Activated naive CD8-positive, alpha-beta T cell (primary cell): Measurements from ENCODE around the gene BCL11A.

Experiments
- H3K27ac Mint-ChIP-seq: one replicate; pipeline ENCODE4 v1.8.0; 2021; ENCODE audit warnings: mixed read lengths
- H3K27me3 Mint-ChIP-seq: one replicate; pipeline ENCODE4 v1.8.0; 2021; ENCODE audit warnings: mixed read lengths
- H3K36me3 Mint-ChIP-seq: one replicate; pipeline ENCODE4 v1.8.0; 2021; ENCODE audit warnings: mixed read lengths
- H3K4me1 Mint-ChIP-seq: one replicate; pipeline ENCODE4 v1.8.0; 2021; ENCODE audit warnings: low read depth, mixed read lengths
- H3K4me3 Mint-ChIP-seq: one replicate; pipeline ENCODE4 v1.8.0; 2021; ENCODE audit warnings: mild to moderate bottlenecking, mixed read lengths
- H3K9me3 Mint-ChIP-seq: one replicate; pipeline ENCODE4 v1.8.0; 2021; ENCODE audit warnings: low read depth, mixed read lengths

BCL11A gene

DNA sequence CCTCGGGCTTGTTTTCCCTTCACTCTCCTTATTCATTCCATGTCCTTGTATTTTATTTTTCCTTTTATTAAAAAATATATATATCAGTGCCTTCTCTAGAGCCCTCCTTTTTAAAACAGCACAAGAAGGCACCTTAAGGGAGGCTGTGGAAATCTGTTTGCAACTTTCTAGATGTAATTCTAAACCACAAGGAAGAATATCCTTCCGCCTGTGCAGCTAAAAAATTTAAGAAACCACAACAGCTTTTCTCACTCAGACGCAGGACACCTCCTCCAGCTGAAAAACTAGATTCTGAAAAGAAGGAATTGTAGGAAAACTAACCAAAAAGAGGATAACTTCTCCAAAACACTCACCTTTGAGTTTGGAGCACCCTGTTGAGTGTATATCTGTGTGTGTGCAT lies 142.2 kb downstream of the BCL11A start:
- Mint-ChIP-seq H3K4me1 (no peaks in the 10 kb centered on the region), H3K27ac (no peak overlapping the region), H3K4me3 (no peak overlapping the region), H3K27me3 (peaks cover 7% of the 10 kb centered on the region), H3K36me3 (no peaks in the 10 kb centered on the region), H3K9me3 (peaks cover 4% of the 10 kb centered on the region)

GRCh38 chr2:60410456-60411146 lies 142.9 kb downstream of the BCL11A start:
- Mint-ChIP-seq H3K36me3 (no peaks in the 10 kb centered on the region), H3K4me1 (no peaks in the 10 kb centered on the region), H3K27ac (no peak overlapping the region), H3K27me3 (peaks cover 7% of the 10 kb centered on the region), H3K4me3 (no peak overlapping the region), H3K9me3 (peaks cover 4% of the 10 kb centered on the region)

- peaks cover 7% of the 10 kb centered on the region for H3K27me3 Mint-ChIP-seq
- no peak overlapping the region for H3K4me3 Mint-ChIP-seq
- H3K4me1 Mint-ChIP-seq, result no peaks in the 10 kb centered on the region
- no peak overlapping the region for H3K27ac Mint-ChIP-seq
- H3K36me3 Mint-ChIP-seq, result no peaks in the 10 kb centered on the region
- H3K9me3 Mint-ChIP-seq, result peaks cover 4% of the 10 kb centered on the region
These were observed 144.0 kb downstream of the BCL11A start for GRCh38 chr2:60409531-60409871.

DNA sequence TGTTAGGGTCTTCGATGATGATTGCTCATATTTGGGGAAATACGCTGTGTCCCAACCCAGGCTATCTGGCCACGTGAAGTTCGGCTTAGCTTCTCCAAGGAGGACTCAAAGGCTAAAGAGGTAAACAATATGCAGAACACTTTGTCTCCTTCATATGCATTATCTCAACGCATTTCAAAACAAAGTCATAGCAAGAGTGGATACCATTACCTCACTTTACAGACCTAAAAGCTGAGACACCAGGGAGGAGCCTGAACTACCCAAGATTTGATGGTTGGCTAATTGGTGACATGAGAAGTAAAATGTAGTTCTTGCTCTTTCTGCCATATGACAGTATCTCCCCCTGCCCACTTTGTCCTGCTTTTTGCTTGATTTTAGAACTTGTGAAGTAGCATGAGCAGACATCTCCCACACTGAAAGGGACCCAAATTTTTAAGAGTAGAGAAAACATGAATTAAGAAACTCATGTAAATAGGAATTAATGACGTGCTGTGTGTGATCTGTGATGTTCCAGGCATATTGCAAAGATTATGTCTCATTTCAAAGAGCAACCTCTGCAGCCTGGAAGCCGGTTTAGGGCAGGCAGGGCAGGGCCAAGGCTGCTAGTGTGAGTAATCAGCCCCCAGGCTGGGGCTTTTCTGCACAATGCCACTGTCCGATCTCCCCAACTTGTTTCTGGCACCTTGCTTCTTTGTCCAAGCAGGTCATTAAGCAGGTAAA lies 144.5 kb downstream of the BCL11A start:
- H3K4me1 Mint-ChIP-seq, result no peaks in the 10 kb centered on the region
- H3K27ac Mint-ChIP-seq, result no peak overlapping the region
- H3K27me3 Mint-ChIP-seq, result peaks cover 6% of the 10 kb centered on the region
- no peaks in the 10 kb centered on the region for H3K36me3 Mint-ChIP-seq
- no peak overlapping the region for H3K4me3 Mint-ChIP-seq
- H3K9me3 Mint-ChIP-seq, result no peaks in the 10 kb centered on the region

DNA sequence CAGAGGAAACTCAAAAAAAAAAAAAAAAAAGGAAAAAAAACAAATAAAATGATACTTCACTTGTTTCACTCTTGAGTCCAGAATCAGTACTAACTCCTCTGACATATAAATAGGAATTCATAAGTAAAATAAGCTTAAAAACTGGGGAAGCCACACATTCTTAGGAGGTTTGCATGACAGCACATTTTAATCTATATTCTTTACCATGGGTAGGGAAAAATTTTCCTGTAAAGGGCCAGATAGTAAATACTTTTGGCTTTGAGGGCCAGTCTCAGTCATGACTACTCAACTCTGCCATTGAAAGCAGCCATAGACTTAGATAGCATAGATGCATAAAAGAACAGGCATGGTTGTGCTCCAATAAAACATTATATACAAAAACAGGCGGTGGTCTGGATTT lies 145.2 kb downstream of the BCL11A start:
- no peak overlapping the region for H3K4me3 Mint-ChIP-seq
- H3K27me3 Mint-ChIP-seq, result peaks cover 6% of the 10 kb centered on the region
- H3K4me1 Mint-ChIP-seq, result no peaks in the 10 kb centered on the region
- no peaks in the 10 kb centered on the region for H3K36me3 Mint-ChIP-seq
- no peaks in the 10 kb centered on the region for H3K9me3 Mint-ChIP-seq
- H3K27ac Mint-ChIP-seq, result no peak overlapping the region

GRCh38 chr2:60407398-60407797 lies 146.1 kb downstream of the BCL11A start:
- no peak overlapping the region for H3K27ac Mint-ChIP-seq
- peaks cover 6% of the 10 kb centered on the region for H3K27me3 Mint-ChIP-seq
- no peaks in the 10 kb centered on the region for H3K9me3 Mint-ChIP-seq
- H3K4me1 Mint-ChIP-seq, result no peaks in the 10 kb centered on the region
- H3K4me3 Mint-ChIP-seq, result no peak overlapping the region
- H3K36me3 Mint-ChIP-seq, result no peaks in the 10 kb centered on the region

DNA sequence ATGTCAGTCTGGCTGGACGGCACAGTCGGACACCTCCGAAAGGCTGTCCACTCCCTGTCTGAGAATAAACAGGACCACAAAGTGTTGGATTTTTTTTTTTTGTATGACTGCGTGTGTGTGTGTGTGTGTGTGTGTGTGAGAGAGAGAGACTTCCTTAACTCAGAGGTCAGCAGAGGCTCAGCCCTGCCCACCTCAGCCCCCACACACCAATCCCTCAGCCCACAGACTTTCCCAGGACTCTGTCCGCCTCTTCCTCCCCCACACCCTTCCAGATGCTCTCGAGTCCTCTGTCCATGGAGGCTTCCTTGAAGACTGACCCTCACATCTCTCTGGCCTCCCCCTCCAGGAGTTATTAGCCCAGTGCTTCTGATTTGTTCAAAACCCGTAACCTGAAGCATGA lies 147.3 kb downstream of the BCL11A start:
- no peaks in the 10 kb centered on the region for H3K36me3 Mint-ChIP-seq
- no peaks in the 10 kb centered on the region for H3K9me3 Mint-ChIP-seq
- H3K4me1 Mint-ChIP-seq, result no peaks in the 10 kb centered on the region
- H3K27me3 Mint-ChIP-seq, result peaks cover 6% of the 10 kb centered on the region
- no peak overlapping the region for H3K27ac Mint-ChIP-seq
- no peak overlapping the region for H3K4me3 Mint-ChIP-seq

- no peaks in the 10 kb centered on the region for H3K36me3 Mint-ChIP-seq
These were observed 148.1 kb downstream of the BCL11A start for GRCh38 chr2:60405271-60405919.

More at GRCh38 chr2:60405271-60405919, 148.1 kb downstream of the BCL11A start:
- H3K9me3 Mint-ChIP-seq, result no peaks in the 10 kb centered on the region
- H3K4me1 Mint-ChIP-seq, result peaks cover 3% of the 10 kb centered on the region
- peaks cover 6% of the 10 kb centered on the region for H3K27me3 Mint-ChIP-seq
- no peak overlapping the region for H3K27ac Mint-ChIP-seq
- no peak overlapping the region for H3K4me3 Mint-ChIP-seq
